NCI-H1694 (cell line): ENCODE data around the gene IMPG2.

Source experiments
- DNase-seq: peaks from one replicate; lab custom pipeline; 2025; lab: John Stamatoyannopoulos, UW

The IMPG2 gene

DNA sequence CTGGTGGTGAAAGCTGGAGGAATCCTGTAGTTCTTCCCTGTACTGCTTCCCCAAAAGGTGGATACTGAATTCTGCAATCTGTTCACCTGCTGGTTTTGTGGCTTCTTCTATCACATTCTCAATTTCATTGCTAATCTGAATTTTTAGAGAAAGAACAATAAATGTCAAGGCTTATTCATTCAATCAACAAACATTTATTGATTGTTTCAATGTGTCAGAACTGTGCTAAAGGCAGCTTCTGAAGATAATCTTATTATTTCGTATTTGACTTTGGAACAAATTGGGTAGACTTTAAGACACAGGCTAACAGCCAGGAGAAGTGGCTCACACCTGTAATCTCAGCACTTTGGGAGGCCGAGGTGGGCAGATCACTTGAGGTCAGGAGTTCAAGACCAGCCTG is 46.8 kb downstream of the IMPG2 start:
- no peak for DNase-seq

DNA sequence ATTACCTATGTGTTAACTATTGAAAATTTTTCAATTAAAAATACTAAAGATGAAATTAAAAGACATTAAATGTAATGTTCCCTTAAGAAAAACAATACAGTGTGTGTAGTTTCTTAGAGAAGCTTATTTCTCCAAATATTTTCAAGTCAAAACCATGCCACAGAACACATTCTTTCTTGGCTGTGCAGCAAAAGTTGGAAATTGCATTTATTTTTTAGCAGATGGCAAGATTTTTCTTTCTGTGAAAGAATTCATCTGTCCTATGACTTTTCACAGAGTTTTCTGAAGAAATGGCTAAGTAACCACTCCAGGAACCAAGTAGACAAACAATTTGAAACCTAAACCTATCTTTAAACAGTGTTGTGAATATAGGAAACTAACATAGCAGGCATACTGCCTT is 47.2 kb downstream of the IMPG2 start:
- DNase-seq: no peak

DNA sequence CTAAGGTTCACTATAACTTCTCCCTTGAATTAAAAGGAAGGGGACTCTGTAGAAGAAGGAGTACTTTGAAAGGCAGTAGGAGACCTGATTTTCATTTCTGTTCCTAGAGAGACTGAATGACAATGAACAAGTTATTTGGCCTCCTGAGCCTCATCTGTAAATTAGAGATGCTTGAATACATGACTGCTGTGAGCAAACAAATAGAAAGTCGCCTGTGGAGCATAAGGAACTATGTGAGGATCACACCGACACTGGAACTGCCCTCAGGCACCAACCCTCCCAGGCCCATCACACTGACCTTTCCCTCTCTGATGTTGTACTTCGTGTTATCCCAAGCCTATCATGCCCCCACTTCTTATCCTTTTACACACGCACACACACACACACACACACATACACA is 48.6 kb downstream of the IMPG2 start:
- no peak for DNase-seq

DNA sequence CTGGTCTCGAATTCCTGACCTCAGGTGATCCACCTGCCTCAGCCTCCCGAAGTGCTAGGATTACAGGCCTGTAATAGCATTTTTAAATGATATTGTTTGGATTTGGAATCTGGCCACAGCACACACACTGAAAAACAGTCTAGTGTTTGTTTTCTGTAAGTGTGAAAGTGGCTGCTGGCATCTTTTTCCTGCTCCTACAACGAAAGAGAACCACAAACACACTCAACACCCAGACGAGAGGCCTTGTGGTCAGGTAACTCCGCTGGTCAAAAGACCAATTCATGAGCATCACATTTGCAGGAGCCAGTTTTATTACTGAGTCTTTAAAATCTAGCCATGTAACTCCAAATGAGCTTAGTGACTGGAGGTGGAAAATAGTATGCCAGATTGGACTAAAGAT is 50.2 kb downstream of the IMPG2 start:
- no peak for DNase-seq

DNA sequence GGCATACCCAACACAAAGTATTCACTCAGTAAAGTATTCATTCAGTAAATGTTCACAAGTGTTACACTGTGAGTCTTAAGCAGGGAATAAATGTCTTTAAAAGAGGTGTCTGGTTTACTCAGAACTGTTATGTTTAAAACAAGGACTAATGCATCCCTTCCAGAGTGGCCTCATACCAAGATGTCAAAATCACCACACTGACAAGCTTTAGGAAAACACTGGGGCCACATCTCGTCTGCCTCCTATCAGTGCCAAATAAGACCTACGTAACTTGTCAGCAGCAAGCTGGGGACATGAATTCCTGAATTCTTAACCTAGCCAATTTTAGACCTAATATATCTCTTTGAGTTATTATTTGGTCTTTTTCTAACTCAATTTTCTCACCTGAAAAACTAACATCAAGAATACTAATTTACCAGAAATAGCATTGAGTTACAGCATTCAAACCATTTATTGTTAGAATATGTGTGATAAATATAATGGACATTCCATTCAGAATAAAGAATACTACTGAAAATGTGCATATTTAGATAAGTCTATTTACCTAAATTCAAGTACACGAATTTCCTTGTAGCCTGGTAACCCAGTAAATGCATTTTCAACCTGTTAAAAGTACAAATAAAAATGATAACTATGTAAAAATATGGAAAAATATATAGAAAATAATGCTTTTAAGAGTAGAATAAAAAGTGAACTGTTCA is 51.3 kb downstream of the IMPG2 start:
- no peak for DNase-seq

GRCh38 chr3:101268141-101268540 is 52.2 kb downstream of the IMPG2 start:
- DNase-seq: no peak

- DNase-seq: no peak
Observed at GRCh38 chr3:101266566-101266965, 53.8 kb downstream of the IMPG2 start.

DNA sequence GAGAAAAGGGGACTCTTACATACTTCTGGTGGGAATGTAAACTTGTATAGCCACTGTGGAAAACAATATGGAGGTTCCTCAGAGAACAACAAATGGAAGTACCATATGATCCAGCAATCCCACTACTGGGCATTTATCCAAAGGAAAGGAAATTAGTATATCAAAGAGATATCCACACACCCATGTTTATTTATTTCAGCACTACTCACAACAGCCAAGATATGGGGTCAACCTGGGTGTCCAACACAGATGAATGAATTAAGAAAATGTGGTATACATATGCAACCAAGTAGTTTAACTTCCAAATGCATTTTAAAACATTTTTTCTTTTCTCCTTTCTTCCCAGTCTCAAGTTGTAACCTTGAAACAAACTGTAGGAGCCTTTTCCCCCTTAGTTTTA is 54.3 kb downstream of the IMPG2 start:
- no peak for DNase-seq

DNA sequence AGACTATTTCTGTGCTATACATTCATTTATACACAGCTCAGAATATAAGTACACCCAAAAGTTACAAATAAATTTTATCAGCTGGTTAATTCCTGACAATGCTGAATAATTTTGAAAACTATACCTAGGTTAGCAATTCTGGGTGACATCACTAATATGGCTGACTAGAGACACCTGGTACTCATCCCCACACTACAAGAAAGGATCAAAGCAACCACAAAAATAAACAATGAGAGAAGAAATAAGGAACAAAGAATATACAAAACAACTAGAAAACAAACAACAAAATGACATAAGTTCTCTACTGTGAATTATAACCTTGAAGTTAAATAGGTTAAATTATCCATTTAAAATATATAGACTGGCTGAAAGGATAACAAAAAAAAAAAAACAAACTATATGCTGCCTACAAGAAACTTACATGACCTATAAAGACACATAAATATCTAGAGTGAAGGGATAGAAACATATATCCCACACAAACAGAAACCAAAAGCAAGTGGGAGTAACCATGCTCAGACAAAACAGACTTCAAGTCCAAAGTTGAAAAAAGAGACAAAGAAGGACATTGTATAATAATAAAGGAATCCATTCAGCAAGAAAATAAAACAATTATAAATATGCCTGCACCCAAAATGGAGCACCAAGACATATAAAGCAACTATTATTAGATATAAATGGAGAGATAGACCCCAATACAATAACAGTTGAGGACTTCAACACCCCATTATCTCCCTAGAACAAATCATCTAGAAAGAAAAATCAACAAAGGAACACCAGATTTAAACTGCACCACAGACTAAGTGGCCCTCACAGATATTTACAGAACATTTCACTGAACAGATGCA is 57.8 kb downstream of the IMPG2 start:
- DNase-seq: no peak

- DNase-seq: no peak
Observed at GRCh38 chr3:101261506-101261905, 58.9 kb downstream of the IMPG2 start.

DNA sequence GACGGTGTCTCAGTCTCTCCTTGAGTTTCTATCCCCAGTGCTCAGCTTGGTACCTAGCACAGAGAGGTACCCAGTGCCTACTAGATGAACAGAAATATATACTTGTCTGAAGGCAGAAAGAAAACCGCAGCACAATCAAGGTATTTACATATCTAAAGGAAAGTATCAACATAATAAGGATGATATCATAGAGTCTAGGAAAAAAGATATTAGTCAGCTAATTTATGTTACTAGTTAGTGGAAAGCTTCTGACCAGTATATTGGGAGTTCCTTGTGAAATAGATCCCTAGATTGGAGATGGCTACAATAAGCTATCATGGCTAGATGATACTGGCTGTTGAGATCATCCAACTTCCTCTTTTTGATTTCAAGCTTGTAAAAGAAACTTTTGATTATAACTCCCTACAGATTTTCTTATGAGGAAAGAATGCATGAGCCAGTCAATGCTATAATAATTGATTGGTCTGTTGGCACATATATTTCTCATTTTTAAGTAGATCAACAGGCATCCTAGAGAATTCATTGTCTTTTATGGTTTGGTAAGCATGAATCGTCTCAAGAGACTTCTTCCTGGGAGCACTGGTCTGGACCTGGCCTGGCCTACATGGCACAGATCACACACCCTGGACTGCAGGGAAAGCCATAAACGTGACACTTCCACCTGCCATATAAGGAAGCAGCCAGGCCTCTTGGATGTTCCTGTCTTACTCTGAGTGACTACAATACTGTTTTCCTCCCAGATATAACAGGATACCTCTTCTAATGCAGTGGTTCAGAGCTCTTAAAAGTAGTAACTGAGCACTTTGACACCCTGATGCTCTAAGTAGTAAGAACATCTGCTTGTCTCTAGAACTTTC is 60.7 kb downstream of the IMPG2 start:
- DNase-seq: no peak

- DNase-seq: no peak
Observed at GRCh38 chr3:101256511-101256910, 63.9 kb downstream of the IMPG2 start.

DNA sequence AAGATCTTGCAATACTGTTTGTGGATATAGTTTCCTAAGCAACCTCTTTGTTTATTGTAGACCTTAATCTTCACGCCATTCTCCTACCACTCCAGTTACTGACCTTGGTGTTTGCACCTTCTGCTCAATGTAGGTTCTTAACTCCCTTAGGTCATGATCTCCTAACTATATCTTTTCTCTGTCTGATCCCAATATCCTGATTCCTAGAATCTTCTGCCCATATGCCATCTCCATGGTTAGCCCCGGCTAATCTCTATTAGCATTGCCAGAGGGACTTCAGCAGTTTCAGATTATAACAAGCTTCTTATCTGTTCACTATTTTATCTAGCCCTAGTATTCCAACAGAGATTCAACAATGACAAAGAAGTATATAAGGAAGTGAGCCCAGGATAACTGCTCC is 64.9 kb downstream of the IMPG2 start:
- no peak for DNase-seq

- DNase-seq: no peak
Observed at GRCh38 chr3:101253396-101253795, 67.0 kb downstream of the IMPG2 start.

- DNase-seq: no peak
Observed at GRCh38 chr3:101252945-101253344, 67.4 kb downstream of the IMPG2 start.

DNA sequence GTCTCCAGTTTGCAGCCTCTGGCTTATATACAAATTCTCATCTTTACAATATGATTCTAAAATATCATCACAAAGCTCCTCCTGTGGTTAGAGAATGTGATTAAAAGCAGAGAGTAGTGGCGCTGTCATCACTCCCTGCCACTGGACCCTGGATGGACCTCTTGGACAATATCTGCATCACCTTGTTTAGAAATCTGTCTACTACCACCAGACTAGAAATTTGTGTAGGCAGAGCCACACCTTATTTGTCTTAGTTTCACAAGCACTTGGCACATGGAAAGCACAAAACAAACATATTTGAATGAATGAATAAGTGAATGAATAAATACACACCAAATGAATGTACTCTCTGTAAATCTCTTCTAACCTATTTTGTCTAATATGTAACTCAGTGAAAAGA is 68.1 kb downstream of the IMPG2 start:
- no peak for DNase-seq

DNA sequence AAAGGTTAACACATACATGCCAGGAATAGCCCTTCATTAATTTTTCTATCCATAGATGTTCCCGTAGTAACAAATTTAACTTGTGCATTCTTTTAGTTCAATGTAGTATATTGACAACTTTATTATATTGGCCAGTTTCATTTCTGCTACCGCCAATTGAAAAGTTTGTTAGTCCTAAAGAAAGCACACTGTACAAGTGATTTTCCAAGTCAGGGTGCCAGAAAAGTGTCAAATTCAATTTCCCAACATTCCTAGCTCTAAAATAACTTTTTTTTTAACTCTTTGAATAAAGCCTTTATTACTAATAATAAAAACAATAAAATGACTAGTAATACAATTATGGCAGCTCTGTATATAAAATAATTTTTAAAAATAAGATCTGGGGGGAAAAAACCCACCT is 68.9 kb downstream of the IMPG2 start:
- DNase-seq: no peak

DNA sequence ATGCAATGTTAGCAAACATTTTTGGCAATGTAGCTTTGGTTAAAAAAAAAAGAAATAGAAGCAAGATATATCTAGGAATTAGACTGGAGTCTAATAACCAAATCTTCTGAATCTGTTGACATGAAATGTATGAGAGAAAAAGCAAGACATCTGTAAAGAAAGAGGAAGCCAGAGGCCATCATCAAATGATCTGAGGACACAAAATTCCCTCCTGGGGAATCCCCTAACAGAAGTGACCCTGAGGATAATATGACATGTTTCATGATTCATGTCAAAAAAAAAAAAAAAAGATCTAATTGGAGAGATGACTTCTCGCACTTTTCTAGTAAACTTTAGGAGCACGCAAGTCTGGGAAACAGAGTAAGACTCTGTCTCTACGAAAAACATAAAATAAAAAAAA is 70.9 kb downstream of the IMPG2 start:
- no peak for DNase-seq

- no peak for DNase-seq
Observed at GRCh38 chr3:101248736-101249135, 71.6 kb downstream of the IMPG2 start.

DNA sequence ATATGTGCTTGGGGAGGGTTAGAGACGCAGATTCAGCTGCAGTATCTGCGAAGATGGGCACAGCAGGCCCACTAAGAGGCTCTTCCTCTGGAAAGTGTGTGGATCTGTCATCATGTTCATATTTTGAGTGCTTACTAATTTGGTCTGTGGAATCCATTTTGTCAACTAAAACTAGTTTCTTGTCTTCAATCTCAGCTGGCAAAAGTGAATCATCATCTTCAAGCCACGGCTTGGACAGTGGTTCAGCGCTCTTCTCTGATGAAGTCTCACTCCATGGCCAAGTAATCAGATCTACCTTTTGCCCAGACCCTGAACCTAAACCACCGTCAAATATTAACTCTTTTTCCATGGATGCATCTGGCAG is 76.2 kb downstream of the IMPG2 start:
- DNase-seq: no peak

- DNase-seq: no peak
Observed at GRCh38 chr3:101243285-101244211, 76.8 kb downstream of the IMPG2 start.
